GM19043 (cell line): ENCODE measurements around the gene S100A7A.

Experiments used
- ATAC-seq: cut with Tn5 transposase; IDR thresholded peaks from one replicate; pipeline ENCODE4 v1.9.1; 2021; ENCODE audit warnings: low read depth; ENCODE audit not compliant: unreplicated experiment

S100A7A gene

DNA sequence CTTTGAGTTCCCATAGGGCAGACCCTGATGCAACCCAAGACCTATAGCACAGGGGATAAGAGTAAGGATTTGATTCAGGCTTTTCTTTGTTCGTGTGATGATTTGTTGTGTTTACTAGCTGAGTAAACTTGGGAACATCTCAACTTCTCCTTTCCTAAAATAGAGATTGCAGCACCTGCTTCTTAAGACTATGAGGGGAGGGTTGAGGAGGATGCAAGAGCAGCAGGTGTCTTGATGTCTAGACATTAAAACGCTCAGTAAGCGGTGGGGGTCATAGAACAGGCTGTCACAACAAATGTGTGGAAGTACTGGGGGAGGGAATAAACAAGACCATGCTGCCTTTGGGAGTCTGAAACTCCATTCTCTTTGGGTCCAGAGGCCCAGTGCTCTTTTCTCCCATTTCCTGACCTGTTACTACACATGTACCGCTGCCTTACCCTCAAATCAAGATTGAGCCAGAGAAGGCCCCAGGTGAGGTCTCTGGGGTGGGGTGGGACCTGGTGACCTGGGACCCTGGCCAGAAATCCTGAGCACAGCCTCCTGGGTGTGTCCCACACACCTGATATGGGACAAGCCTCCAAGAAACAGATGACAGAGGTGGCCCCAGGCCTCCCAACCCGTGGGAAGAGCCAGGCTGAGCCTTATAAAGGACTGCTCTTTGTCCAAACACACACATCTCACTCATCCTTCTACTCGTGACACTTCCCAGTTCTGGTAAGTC is at the start of gene S100A7A:
Gene S100A7A, plus strand, starts transcription at position 671 of the 721 bp plus-strand sequence. CDS start 1,563 bp downstream, outside the sequence.
- no peak for ATAC-seq

DNA sequence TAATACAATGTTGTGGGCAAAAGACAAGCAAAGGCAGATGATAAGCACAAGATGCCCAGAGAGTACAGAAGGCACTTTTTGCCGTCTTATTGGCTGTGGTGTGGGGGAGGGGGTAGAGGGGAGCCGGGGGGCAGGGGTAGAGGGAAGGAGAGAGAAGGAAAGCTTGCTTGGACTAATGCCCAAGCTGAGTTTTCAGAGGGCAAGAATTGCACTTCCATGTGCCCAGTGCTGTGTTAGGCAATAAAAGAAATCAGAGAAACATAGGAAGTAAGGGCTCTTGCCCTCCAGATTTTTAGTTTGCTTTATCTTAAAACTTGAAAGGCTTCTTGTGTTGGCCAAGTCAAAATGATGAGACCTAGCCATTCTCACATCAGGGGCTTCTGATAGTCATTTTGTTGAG is 49.2 kb upstream of the S100A7A start:
- no peak for ATAC-seq

DNA sequence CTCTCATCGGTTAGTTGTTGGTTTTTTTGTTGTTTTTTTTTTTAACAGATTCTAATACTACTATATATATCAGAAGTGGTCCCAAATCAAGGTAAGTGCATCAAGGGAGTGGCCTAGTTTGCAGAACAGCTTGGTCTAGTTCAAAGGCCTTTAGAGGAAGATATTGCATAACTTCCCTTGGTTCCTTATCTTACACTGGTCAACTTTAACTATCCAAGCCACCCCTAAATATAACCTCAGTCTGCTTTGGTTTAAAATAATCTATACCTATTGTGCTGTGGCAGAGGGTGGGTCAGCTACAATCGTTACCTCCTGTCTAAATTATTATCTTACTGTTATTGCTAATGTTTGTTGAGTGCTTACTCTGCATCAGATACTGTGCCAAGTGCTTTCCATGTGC is 47.8 kb upstream of the S100A7A start:
- no peak for ATAC-seq

DNA sequence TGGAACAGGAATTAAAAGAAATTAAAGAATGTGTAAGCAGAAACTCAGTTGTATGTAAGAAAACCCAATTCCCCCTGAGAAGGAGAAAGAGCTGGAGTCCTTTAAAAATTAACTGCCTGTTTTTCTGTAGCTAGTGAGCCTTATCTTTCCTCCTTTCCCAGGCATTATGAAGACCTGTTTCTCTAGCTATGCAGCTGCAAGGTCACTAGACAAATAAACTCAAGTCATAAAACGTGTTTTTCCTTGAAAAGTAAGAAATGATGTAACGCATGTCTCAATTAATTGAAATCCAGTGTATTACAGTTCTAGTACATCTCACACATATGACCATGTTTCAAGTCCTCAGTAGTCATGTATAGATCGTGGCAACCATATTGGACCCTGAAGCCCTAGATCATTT is 46.2 kb upstream of the S100A7A start:
- ATAC-seq: no peak

DNA sequence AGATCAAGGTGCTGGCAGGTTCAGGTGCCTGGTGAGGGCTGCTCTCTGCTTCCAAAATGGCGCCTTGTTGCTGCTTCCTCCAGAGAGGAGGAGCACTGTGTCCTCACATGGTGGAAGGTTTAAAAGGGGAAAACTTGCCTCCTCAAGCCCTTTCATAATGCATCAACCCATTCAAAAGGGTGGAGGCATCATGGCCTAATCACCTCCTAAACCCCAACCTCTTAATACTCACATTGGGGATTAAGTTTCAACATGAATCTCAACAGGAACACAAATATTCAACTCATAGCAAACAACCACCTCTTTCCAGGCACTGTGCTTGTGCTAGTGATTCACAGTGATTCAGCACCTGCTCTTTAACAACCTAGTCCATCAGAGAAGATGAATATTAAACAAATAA is 45.1 kb upstream of the S100A7A start:
- no peak for ATAC-seq

DNA sequence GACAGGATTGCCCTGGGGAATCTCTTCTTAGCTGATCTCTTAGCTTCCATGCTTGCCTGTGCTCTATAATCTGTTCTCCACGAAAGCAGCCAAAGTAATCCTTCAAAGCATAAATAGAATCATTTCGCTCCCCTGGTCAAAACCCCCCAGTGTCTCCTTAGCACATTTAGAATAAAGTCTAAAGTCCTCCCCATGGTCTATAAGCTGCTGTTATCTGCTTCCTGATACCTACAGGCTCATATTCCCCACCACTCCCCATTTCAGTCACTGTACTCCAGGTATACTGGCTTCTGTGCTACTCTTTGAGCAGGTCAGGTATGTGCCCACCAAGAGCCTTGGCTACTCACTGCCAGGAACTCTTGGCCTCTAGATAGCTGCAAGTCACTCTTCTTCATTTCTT is 43.7 kb upstream of the S100A7A start:
- ATAC-seq: no peak

DNA sequence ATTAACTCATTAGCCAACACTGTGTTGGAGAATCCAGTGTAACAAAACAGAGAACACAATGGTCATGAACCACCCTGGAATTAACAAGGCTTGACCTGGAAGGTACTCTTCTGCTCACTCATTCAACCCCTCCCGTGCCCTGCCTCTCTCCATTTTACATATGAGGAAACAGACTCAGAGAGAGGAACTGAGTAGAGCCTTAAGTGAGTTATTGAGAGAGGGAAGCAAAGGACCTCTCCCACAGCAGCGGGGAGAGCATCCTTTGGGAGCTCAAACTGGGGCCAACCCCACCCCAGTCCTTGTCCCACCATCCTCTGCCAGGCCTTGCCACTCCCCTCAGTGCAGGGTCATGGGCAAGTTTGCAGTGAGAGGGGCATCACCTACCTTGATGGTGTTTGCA is 42.2 kb upstream of the S100A7A start:
- ATAC-seq: no peak

DNA sequence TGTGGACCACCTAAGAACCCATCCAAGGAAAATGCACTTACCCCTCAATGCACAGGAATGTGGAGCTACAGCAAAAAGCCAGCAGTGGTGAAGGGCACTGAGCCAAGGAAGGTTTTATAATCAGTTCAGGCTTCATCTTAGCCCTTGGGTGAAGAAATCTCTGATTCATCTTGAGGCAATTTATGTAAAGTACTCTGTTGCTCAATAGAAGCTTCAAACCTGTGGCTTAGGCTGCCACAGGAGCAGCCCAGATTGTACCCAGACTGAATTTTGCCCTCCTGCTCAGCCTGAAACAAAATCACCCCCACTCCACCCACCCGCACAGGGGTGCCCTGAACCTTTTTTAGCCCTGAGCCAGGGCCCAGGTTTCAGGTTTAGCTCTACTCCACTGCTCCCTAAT is 40.8 kb upstream of the S100A7A start, which contains the start of gene S100A12:
Gene S100A12, minus strand, starts transcription at position 111 of the 400 bp plus-strand sequence. CDS start 1,029 bp downstream, outside the sequence.
- ATAC-seq: no peak

DNA sequence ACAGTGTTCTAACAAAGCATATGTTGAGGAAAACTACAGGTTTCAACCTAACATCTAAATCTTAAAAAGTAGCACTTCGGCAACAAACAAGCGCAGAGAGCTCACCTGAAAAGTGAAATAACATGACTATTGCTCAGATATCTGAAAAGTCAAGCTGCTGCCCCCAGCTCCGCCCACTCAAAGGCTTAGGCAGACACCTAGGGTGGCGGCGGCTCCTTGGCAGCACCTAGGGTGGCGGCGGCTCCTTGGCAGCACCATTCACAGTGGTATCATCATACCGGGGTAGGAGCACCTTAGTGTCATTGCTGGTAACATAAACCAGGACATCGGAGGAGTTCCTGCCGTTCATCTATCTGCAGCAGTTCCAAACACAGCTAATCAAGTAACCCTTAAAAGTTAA is 36.7 kb upstream of the S100A7A start:
- no peak for ATAC-seq

DNA sequence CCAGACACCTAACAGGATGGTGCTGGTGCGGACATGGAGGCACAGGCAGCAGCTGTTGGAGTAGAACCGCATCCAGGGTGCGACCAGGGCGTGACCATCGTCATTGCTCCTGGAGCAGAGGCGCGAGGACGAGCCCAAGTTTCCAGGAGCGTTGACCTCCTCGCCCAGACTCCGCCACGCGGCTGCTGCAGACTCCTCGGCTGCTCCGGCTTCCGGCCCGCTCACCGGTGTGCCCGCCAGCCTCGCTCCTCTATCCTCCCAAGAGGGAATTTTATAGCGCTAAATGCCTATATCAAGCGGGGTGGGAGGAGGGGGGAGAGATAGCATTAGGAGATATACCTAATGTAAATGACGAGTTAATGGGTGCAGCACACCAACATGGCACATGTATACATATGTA is 35.6 kb upstream of the S100A7A start:
- ATAC-seq: no peak

DNA sequence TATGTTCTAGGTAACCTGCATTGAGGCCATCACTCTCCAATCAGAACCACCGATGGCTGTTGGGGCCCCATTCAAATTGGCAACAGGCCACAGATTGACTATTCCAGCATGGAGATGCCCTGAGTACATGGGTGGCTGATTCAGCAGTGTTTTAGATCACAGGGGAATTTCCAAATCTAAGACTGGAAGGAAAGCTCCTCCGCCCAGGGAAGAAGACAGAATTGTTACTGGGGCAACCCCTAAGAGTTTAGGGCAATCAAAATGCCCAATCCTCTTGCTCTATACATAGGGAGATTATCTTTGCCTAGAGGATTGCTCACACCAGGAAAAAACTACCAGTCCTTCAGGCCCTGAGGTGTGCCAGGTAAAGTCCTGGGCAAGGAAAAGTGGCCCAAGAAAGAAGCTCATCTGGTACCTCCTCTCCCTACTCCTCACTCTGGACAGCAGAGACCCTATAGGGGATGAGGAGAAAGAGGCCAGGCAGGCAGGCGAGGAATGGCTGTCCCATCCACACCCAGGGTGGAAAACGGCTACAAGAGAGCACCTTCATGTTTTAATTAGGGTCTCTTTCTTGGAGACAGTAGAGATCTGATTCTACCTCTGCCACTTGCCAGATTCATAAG is 31.3 kb upstream of the S100A7A start:
- no peak for ATAC-seq

DNA sequence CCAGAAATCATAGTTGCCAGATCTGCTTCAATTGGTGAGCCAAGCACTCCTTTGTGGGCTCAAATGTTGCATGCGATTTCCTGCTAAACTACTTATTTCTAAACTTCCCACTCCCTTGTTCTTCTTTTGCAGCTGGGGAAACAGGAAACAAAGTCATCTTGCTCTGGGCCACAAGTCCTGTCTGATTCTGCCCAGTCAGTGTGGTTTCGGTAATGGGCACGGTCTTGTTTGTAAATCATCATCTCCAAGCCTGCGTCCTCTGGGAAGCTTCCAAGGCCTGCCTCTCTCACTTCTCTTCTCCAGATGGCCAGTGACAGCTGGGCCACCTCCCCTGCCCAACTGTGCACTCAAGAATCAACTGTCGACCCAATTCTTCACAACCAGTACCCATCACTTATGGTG is 29.8 kb upstream of the S100A7A start:
- ATAC-seq: no peak

DNA sequence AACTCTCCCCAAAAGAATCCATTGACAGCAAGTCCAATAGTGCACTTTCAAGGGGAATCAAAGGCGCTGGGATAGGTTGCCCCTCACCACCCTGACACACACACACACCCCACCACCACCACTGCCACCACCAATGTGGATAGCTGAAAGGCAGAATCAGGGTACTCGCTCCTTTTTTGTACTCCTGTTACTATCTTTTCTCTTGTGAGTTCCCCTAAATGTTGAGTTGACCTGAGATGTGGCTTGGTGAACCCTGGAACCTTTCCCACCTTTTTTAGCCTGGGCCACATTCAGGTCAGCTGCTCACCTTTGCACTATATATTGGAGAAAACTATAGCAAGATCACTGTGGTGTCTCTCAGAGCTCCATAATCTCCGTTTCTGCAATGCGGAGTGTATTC is 29.3 kb upstream of the S100A7A start:
- no peak for ATAC-seq

DNA sequence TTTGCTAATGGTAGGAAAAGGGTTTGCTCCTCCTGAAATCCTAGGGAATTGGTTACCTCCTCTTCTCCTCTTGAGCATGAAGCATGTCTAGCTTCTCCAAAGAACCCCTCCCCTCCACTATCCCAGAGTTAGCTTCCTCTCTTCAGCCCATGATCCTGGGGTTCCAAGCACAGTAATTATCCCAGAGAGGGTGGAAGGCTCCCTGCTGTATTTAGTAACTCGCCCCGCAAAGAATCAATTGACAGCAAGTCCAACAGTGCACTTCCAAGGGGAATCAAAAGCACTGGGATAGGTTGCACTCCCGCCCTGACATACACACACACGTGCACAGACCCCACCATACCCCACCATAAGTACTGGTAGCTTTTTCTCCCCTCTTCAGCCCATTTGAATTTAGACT is 28.5 kb upstream of the S100A7A start:
- ATAC-seq: no peak

DNA sequence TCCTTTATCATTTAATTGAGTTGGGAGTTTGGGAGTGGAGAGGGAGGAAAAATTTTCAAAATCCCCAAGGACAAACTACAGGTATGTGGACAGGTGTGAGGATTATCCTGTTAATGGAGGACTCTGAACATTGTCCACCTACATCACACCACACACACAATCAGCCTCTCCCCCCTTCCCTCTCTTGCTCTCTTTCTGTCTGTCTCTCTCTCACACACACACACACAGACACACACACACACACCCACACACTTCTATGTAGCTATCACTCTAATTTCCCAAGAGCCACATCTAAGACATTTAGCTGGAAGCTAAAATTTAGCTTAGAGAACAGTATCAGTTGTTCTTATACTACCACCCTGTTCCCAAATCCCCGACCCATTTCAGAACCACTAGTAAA is 26.9 kb upstream of the S100A7A start:
- ATAC-seq: no peak

DNA sequence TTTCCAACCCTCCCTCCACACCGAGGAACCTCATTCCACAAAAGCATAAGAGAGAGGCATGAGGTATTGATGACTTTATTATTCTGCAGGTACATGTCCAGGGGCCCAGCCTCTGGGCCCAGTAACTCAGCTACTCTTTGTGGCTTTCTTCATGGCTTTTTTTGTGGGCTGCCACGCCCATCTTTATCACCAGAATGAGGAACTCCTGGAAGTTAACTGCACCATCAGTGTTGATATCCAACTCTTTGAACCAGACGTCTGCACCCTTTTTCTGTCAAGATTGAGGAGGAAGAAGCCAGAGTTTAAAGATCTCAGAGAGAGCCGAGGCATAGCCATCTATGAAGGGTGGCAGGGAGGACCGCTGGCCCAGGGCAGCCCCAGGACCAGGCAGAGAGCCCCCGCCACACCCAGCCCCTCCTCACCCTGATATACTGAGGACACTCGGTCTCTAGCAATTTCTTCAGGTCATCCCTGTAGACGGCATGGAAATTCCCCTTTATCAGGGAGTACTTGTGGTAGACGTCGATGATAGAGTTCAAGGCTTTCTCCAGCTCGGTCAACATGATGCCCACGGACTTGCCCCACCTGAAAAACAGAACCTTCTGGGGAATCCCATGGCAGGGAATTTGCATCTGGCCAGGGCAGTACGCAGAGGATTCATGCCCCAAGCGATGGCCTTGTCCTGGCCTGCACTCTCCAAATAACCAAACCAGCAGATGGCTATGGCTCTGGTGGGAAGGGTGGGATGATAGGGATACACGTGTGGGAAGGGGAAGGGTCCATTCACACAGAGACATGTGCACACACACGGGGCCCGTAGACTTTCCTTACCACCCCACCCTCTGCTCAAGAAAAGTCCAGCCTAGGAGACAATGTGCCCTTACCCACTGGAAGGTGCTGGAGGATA is 26.1 kb upstream of the S100A7A start:
- no peak for ATAC-seq

DNA sequence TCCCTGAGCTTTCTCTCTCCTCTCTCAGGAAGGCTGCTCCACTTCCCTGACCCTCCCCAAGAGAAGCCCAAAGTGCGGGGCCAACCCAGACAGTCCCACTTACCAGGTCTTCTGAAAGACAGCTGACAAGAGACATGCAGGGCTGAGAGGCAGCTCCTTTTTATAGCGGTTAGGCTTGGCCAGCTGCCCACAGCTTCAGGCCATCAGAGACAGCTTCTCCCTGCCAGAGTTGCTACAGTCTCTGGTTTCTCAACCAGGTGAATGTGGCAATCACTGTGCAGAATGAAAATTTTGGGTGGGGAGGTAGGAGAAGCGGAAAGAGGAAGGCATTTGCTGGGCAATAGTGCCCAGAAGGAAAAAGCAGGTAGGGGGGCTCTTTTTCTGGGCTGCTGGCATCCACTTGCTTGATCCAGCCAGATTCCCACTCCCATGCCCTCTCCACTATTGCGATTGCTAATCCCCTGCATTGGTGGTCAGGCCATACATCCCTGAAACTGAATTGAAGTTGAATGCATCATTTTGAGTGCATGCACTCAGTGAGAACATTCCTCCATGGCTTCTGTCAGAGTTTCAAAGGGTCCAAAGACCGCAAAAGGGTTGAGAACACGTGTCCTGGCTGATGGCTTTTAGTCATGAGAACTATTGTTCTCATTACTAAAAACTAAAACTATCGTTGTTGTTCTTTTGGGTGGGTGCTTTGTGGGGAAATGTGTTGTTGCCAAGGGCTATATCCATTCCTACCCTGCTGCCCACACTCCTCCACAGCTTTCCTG is 25.2 kb upstream of the S100A7A start, which contains the start of gene S100A8:
Gene S100A8, minus strand, starts transcription at position 136 of the 773 bp plus-strand sequence. CDS start 538 bp downstream, outside the sequence.
- no peak for ATAC-seq

DNA sequence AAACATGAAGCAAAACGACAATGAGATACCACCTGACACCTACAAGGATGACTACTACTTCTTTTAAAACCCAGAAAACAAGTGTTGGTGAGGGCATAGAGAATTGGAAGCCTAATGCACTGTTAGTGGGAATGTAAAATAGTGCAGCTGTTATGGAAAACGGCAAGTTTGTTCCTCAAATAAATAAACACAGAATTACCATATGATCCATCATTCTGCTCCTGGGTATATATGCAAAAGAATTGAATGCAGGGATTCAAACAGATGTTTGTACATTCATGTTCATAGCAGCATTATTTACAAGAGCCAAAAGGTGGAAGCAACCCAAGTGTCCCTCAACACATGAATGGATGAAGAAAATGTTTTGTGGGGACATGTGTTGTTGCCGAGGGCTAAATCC is 24.1 kb upstream of the S100A7A start:
- ATAC-seq: no peak

DNA sequence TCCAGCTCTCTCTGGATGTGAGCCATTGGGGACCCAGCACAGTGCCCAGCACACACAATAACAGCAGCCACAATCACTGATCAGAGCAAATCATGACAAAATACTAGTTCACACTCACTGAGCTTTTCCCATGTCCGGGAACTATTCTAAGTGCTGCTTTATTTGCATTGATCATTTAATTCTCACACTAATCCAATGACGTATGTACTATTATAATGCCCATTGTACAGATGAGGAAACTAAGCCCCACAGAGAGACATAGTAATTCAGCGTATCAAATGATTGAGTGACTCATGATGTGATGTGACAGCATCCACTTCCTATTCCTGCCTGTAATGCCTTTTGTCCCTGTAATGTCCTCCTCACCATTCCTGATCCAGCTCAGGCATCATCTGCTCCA is 23.5 kb upstream of the S100A7A start:
- no peak for ATAC-seq

DNA sequence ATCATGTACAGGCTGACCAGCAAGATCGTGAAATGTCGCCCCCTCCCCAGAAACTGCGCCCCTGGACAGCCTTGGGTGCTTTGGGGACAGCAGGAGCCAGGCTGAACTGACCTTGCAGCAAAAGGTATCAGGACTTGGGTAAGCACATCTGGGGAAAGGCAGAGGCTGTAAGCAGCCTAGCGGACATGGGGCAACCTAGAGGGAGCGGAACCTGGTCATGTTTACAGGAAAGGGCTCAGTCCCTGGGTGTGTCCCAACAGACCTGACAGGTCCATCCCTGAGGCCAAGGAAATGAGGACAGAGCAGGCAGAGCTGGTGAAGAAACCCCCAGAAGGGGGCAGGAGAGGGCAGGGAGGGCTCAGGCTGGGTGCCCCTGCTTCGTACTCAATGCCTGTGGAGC is 22.4 kb upstream of the S100A7A start:
- ATAC-seq: no peak
